HG03469 (cell line): ENCODE measurements around the gene OR52B2.

Source experiments
- ATAC-seq: cut with Tn5 transposase; IDR thresholded peaks from one replicate; pipeline ENCODE4 v1.9.1; 2021; ENCODE audit warnings: mild to moderate bottlenecking, moderate library complexity, moderate number of reproducible peaks; ENCODE audit not compliant: unreplicated experiment

Gene OR52B2

DNA sequence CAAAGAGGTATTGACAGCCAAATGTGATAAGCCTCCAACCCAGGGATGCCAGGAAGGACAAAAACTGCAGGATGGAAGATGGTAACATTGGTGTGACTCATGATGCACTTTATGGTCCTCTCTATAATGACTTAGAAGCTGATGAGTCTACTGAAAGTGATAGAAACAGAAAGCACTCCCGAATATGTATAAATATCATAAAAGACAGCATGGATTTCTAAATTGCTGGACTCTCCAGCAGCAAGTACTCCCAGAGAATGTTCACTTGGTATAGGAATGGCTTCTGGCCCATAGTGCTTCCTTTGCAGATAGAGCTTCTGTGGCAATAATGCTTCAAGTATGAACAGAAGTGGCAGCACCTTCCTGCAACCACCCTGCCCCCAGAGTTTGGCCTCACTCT is at the start of gene OR52B2:
Gene OR52B2, minus strand, starts transcription at position 101 of the 400 bp plus-strand sequence. Its CDS starts 0 bp downstream, at position 101.
- no peak for ATAC-seq

DNA sequence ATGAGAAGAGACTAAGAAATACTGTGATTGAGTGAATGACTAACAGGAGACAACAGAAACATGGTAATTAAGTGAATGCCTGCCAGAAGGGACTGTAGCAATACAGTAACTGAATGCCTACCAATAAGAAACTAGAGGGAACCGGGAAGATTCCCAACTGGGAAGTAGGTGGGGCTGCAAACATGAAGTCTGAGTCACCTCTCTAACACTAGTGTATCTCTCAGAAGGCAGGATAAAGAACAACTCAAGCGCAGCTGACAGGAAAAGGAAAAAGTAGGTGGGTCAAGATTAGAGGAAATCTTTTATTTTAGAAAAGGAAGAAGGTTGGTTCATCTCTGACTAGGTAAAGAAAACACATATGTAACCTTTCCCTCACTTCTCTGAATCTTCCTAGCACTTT is 49.2 kb upstream of the OR52B2 start:
- no peak for ATAC-seq

- ATAC-seq: no peak
Observed at GRCh38 chr11:6217722-6218121, 47.6 kb upstream of the OR52B2 start.

DNA sequence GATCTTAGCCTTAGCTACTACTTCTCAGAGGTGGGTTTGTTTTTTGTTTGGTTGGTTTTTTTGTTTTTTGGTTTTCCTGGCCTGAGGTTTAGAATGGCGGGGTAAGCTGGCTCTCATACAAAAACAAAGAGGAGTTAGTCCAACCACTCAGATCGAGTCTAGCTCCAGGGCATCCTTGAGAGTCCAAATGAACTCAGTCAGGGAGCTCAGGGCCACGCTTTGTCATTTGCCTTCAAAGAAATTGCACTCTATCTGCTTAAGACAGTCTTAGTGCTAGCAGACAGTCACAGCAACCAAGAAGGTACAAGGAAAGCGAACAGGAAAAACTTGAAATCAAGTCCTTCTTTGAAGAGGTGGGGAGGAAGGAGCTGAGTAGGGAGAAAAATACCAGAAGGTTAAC is 46.4 kb upstream of the OR52B2 start:
- no peak for ATAC-seq

- ATAC-seq: no peak
Observed at GRCh38 chr11:6214530-6214929, 44.4 kb upstream of the OR52B2 start.

DNA sequence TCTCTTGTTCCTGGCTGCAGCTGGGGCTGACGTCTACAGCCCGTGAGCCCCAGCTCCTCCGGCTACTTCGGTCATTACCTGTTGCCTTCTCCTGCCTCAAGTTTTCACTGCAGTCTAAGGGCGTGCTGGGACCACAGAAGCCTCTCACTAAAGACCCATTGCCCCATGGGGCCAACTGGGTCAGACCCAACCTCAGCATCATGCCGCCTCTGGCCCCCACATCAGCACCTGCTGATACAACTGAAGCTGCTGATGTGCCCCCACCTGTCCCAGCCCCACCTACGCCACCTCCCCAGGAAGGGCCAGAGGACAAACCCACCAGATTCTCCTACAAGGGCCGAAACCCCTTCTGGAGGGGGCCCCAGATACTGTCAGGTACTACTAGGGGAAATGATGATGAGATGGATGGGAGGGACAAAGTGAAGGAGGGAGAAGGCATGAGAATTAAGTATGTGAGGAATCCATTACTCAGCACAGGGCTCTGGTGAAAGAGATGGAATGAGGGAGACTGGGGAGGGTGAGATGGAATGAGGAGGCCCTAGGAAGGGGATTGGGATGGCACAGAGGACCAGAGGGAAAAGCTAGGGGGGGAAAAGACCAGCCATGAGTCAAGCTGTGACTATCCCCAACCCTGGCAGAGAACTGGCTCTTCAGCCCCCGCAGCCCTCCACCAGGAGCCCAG is 40.3 kb upstream of the OR52B2 start:
- ATAC-seq: no peak

DNA sequence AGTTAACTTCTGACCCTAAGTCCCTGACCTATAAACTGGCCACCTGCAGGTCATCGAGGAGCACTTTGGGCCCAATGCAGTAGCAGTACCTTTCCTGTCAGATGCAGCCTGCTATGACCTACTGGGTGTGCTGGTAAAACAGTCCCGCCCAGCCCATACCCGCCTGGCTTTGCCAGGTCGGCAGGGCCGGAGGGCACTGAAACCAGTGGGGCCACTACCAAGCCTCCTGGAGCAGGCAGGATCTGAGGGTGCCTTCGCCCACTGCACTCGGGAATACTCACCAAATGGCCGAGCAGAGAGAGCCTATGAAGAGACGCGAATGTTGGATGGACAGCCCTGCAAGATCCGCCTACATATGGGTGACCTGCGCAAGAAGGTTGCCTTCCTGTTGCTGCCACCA is 39.7 kb upstream of the OR52B2 start:
- ATAC-seq: no peak

- no peak for ATAC-seq
Observed at GRCh38 chr11:6206456-6207180, 36.5 kb upstream of the OR52B2 start.

DNA sequence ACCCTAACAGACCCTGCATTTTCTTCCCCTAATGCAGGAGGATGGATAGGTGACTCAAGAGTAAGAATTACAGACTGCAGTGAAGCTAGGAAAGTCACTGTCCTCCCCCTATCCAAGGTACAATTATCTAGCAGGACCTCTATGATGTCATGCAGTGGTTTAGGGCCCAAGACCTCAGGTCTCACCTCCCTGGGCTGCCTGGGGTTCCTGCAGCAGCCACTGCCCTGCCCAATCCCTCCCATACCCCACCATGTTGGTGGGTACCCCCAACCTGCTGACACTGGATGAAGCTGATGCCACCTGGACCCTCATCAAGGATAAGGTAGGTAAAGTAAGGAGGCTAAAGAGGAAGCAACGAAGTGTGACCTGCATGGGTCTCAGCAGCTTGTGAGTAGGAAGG is 35.2 kb upstream of the OR52B2 start, which contains the start of gene C11orf42:
Gene C11orf42, plus strand, starts transcription at position 192 of the 400 bp plus-strand sequence. Its CDS starts 59 bp downstream, at position 251.
- no peak for ATAC-seq

DNA sequence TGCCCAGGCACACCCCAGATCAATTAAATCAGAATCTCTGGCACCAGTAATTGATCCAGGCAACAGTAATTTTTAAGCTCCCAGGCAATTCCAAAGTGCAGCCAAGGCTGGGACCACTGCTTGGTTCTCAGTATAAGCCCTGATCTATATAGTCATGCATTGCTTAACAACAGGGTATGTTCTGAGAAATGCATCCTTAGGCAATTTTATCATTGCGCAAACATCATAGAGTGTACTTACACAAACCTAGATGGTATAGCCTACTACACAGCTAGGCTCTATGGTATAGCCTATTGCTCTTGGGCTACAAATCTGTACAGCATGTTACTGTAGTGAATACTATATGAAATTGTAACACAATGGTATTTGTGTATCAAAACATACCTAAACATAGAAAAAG is 34.6 kb upstream of the OR52B2 start:
- ATAC-seq: no peak

DNA sequence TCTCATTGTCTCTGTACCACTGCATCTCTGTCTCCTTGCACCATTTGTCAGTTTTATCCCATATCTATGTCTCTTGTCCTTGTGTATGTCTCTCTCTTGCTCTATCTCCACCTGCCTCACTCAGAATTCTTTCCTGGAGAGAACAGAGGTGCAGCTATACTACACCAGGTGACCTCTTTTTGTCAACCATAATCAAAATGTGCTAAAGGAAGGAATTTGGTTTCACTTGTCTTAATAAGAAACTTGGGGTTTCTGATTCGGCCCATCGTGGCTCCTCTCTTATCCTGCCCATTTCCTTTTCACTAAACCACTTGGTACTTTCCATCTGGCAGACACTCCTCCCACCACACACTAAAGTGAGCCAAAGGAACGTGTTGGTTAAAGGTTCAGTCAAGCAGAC is 33.2 kb upstream of the OR52B2 start:
- ATAC-seq: peak; percentile 67

DNA sequence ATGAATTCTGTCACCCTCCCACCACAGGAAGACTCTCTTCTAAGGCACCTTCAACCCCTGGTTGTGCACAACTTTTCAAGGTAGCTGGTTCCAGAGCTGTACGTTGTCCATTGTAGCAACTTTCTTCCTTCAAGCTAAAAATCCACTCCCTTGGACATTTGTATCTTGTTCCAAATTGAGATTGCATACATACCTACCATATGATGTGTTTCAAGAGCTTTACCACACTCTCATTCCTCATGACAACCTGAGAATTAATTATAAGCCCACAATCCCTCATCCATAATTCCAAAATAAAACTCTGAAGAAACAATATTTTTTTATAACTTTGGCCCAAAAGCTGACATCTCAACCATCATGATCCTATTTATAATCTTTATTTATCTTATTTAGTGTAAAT is 31.9 kb upstream of the OR52B2 start:
- no peak for ATAC-seq

DNA sequence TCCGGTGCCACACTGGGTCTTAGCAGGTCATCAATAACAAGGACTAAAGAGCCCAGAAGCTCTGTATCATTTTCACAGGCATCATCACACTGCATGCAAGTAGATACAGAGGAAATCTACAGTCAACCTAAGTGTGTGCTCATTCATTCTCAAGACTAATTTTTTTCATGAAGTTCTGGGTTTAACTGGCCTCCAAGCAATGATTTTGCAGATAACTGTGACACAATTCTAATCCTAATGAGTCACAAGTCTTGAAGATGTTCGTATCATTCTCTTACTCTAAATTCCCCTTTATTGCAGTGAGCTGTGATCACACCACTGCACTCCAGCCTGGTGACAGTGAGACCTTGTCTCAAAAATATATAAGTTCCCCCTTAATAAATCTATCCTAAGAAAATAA is 31.4 kb upstream of the OR52B2 start:
- no peak for ATAC-seq

DNA sequence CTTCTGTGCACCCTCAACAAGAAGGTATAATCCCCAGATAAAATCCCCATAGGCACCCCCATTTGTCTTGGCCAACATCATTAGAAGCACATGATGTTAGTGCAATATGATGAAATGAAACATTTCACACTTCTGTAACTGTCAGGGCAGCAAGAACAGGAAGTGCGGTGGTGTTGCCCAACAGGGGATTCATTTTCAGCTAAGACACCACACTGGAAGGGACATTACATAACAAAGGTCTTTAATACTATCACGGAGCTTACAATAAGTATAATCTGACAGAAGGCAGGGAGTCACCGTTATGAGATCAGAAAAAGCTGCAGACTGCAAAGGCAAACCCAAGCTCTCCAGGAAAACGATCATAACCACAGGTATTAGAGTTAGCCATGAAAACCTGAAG is 30.8 kb upstream of the OR52B2 start:
- no peak for ATAC-seq

DNA sequence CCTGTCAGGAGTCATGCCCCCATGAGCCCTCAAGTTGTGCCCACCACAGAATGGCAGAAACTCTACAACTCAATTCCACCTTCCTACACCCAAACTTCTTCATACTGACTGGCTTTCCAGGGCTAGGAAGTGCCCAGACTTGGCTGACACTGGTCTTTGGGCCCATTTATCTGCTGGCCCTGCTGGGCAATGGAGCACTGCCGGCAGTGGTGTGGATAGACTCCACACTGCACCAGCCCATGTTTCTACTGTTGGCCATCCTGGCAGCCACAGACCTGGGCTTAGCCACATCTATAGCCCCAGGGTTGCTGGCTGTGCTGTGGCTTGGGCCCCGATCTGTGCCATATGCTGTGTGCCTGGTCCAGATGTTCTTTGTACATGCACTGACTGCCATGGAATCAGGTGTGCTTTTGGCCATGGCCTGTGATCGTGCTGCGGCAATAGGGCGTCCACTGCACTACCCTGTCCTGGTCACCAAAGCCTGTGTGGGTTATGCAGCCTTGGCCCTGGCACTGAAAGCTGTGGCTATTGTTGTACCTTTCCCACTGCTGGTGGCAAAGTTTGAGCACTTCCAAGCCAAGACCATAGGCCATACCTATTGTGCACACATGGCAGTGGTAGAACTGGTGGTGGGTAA is 29.2 kb upstream of the OR52B2 start, which contains the start of gene OR52W1:
Gene OR52W1, plus strand, starts transcription at position 51 of the 637 bp plus-strand sequence. Its CDS starts 0 bp downstream, at position 51.
- no peak for ATAC-seq

- ATAC-seq: no peak
Observed at GRCh38 chr11:6197466-6198200, 27.5 kb upstream of the OR52B2 start.

DNA sequence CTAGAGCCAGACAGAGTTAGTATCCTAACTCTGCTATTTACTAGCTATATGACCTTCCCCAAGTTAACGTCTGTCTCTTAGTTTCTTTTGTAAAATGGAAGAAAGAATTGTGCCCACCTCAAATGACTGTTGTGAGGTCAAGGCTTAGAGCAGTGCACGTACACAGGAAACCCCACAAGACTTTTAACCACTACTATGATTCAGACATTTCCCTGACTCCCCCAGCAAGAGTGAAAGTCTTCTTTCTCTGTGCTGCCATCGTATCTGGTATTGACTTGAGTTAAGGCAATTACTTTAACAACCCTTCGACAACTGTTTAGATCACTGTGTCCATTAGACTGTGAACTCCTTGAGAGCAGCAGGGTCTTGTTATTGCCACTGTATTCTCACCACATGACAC is 26.3 kb upstream of the OR52B2 start:
- ATAC-seq: peak; percentile 38

- no peak for ATAC-seq
Observed at GRCh38 chr11:6194065-6194581, 24.0 kb upstream of the OR52B2 start.

DNA sequence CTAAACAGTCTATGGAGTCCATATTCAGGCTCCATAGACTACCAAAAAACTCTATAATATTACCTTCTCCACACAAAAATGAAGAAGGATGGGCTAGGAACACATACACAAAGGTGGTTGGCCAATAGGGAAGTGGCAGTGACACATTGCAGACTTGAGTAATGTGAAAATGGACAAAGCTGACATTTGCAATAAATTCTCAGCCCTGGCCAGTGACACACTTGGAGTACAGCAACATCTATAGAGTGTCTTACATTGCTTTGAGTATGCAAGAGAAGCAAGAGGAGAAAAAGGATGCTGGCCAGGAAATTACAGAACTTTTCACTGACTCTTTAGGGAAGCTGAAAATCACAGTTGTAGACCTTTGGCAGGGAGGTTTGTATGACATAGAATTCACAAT is 21.6 kb upstream of the OR52B2 start:
- no peak for ATAC-seq

- no peak for ATAC-seq
Observed at GRCh38 chr11:6175440-6175839, 5.3 kb upstream of the OR52B2 start.
